GM12865 (cell line): ENCODE measurements around the gene ARL16.

ENCODE experiments used
- DNase-seq: peaks from one replicate; pipeline ENCODE4 v3.0.0; 2010; ENCODE audit warnings: low read depth
- H3K4me3 ChIP-seq: 2 replicates; pipeline ENCODE4 v1.5.1; 2011; ENCODE audit warnings: mild to moderate bottlenecking, low read depth, low read length, control low read depth
- TF ChIP-seq, protein P1 (sequence below): IDR thresholded peaks from 2 replicates; pipeline ENCODE4 v1.5.1; 2011; ENCODE audit warnings: low read length, control low read depth, low read depth, inconsistent platforms; ENCODE audit not compliant: insufficient read depth; ENCODE audit errors: missing control alignments

The ARL16 gene, protein sequence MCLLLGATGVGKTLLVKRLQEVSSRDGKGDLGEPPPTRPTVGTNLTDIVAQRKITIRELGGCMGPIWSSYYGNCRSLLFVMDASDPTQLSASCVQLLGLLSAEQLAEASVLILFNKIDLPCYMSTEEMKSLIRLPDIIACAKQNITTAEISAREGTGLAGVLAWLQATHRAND

DNA sequence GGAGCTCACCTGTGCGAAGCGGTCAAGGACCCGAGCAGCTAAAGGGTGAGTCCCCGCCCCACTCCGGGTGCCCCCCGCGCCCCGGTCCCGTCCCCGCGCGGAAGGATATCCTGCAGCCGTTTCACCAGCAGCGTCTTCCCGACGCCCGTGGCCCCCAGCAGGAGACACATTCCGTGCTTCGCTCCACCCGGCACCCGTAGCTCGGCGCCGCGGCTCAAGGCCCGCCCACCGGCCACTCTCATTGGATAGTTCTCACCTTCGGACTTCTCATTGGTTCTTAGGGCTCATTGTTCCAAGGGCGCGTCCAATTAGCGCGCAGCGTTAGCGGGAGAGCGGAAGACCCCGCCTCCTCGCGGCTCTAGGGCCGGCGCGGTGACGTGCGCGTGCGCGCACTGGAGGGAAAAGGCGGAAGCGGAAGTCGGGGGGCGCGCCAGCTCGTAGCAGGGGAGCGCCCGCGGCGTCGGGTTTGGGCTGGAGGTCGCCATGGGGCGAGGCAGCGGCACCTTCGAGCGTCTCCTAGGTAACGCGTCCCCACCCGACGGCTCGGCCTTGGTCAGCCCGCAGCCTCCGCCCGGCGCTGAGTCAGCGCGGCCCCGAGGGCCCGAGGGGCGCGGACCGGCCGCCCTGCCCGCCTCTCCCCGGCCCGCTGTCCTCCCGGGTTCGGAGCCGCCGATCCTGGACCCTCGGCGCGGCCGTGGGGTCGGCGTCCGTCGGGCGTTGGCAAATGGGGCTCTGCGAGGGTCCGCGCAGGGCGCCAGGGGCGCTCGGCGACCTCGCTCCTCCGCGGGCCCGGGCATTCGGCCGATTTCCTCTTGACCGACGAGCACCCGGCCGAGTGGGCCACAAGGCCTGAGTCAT lies at the start of gene ARL16, which contains the start of gene HGS:
Gene ARL16 (minus strand): TSS at position 214 of the 858 bp plus-strand sequence. CDS start 44 bp downstream, at position 170.
Gene HGS (plus strand): TSS at position 428 of the 858 bp plus-strand sequence. CDS start 56 bp downstream, at position 484.
- H3K4me3 ChIP-seq: peak within 1 kb of the TSS; percentile 94
- TF ChIP-seq, protein P1, sequence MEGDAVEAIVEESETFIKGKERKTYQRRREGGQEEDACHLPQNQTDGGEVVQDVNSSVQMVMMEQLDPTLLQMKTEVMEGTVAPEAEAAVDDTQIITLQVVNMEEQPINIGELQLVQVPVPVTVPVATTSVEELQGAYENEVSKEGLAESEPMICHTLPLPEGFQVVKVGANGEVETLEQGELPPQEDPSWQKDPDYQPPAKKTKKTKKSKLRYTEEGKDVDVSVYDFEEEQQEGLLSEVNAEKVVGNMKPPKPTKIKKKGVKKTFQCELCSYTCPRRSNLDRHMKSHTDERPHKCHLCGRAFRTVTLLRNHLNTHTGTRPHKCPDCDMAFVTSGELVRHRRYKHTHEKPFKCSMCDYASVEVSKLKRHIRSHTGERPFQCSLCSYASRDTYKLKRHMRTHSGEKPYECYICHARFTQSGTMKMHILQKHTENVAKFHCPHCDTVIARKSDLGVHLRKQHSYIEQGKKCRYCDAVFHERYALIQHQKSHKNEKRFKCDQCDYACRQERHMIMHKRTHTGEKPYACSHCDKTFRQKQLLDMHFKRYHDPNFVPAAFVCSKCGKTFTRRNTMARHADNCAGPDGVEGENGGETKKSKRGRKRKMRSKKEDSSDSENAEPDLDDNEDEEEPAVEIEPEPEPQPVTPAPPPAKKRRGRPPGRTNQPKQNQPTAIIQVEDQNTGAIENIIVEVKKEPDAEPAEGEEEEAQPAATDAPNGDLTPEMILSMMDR: no peak
- peak; percentile 99 for DNase-seq

GRCh38 chr17:81727324-81728031 lies 43.9 kb upstream of the ARL16 start:
- TF ChIP-seq, protein P1: no peak
- no peak overlapping the region for H3K4me3 ChIP-seq
- DNase-seq: no peak

- no peak for DNase-seq
- H3K4me3 ChIP-seq: no peak overlapping the region
- TF ChIP-seq, protein P1: no peak
These were observed 42.4 kb upstream of the ARL16 start for GRCh38 chr17:81726004-81726403.

DNA sequence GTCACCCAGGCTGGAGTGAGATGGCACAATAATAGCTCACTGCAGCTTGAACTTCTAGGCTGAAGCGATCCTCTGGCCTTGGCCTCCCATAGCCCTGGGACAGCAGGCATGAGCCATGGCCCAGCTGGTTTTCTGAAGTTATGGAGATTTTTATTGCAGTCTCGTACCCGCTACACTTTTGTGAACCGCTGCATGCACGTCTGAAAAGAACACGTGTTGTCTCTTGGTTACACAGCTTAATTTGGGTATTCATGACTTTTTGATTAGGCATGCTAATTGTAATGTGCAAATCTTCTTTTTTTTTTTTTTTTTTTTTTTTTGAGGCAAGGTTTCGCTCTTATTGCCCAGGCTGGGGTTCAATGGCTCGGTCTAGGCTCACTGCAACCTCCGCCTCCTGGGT lies 41.8 kb upstream of the ARL16 start:
- H3K4me3 ChIP-seq: no peak overlapping the region
- no peak for DNase-seq
- TF ChIP-seq, protein P1: no peak

GRCh38 chr17:81723651-81724209 lies 40.1 kb upstream of the ARL16 start:
- TF ChIP-seq, protein P1: no peak
- H3K4me3 ChIP-seq: no peak overlapping the region
- DNase-seq: no peak
